Panc1 (cell line): ENCODE measurements around the gene MMP3. TPM values are rescaled to one million over a fixed set of nuclear protein-coding genes. Genes with fewer than 3 reads are reported as not detected.

Experiments used
- ATAC-seq: fragments of 200-7000 bp; cut with Tn5 transposase; 2 replicates; pipeline ENCODE4 v1.9.1; 2020; ENCODE audit warnings: mild to moderate bottlenecking, moderate library complexity
- BruUV-seq: library from RNA; stranded (reverse); fragments of 400-500 nt; replicated peaks from 2 replicates; lab custom pipeline; 2021; lab: Mats Ljungman, UMichigan
- CTCF ChIA-PET: fragments of 300-600 bp; sonication (Branson Sonifier 250); formaldehyde crosslinking; loops from one replicate; lab custom pipeline; 2022; ENCODE audit warnings: antibody characterized with exemption; lab: Charles Lee
- POLR2A ChIA-PET: fragments of 300-600 bp; sonication (Branson Sonifier 250); formaldehyde crosslinking; loops from one replicate; lab custom pipeline; 2022; ENCODE audit warnings: antibody characterized with exemption; lab: Charles Lee
- DNase-seq: peaks from one replicate; pipeline ENCODE4 v3.0.0-alpha.2; 2010; ENCODE audit warnings: low read depth, low spot score
- H3K27ac ChIP-seq: 2 replicates; pipeline ENCODE4 v1.5.1; 2011; ENCODE audit warnings: mild to moderate bottlenecking, low read length, inconsistent platforms
- H3K27me3 ChIP-seq: fragments of 200-500 bp; sonication (Bioruptor generic); 2 replicates; pipeline ENCODE4 v1.6.0; 2014; ENCODE audit warnings: low read length, inconsistent platforms; ENCODE audit not compliant: control insufficient read depth, insufficient read depth
- H3K36me3 ChIP-seq: fragments of 200-500 bp; sonication (Bioruptor generic); 2 replicates; pipeline ENCODE4 v1.5.1; 2014; ENCODE audit warnings: inconsistent platforms, mild to moderate bottlenecking, low read length, moderate library complexity; ENCODE audit not compliant: control insufficient read depth, insufficient read depth
- H3K4me1 ChIP-seq: 2 replicates; pipeline ENCODE4 v1.5.1; 2011; ENCODE audit warnings: inconsistent platforms, mild to moderate bottlenecking, low read length, moderate library complexity; ENCODE audit not compliant: control insufficient read depth, insufficient read depth
- H3K4me3 ChIP-seq, 2 experiments: 2 replicates each; pipeline ENCODE4 v1.5.1; 2011 to 2012; ENCODE audit warnings: low read depth in 2 of 2, low read length in 2 of 2, mild to moderate bottlenecking in 2 of 2, inconsistent platforms in 1 of 2, moderate library complexity in 1 of 2
- H3K9me3 ChIP-seq: fragments of 200-500 bp; sonication (Bioruptor generic); 2 replicates; pipeline ENCODE4 v1.5.1; 2014; ENCODE audit warnings: low read depth, mild to moderate bottlenecking, inconsistent platforms, low read length, moderate library complexity; ENCODE audit not compliant: control insufficient read depth, insufficient read depth
- POLR2AphosphoS5 ChIP-seq: IDR thresholded peaks from 2 replicates; pipeline ENCODE4 v1.6.1; 2012; ENCODE audit warnings: mild to moderate bottlenecking, low read depth, low read length, moderate library complexity
- SIN3A ChIP-seq: IDR thresholded peaks from 2 replicates; pipeline ENCODE4 v1.6.1; 2012; ENCODE audit warnings: low read depth, mild to moderate bottlenecking, low read length, moderate library complexity, borderline replicate concordance; ENCODE audit not compliant: insufficient read depth
- TCF7L2 ChIP-seq: IDR thresholded peaks from 2 replicates; pipeline ENCODE4 v1.6.1; 2011; ENCODE audit warnings: mild to moderate bottlenecking, low read depth, low read length, inconsistent platforms
- in situ Hi-C: cut with HindIII; loops from 2 replicates; pipeline ENCODE4 v1.10.0; 2016; ENCODE audit warnings: low sequenced_read_pairs, low pct_unique_long_range_greater_than_20kb
- intact Hi-C: fragments of 100-400 bp; cut with micrococcal nuclease; formaldehyde crosslinking; loops from one replicate; pipeline ENCODE4 v1.10.0; 2022; ENCODE audit not compliant: unreplicated experiment
- total RNA-seq: library from RNA; stranded (reverse); gene quantifications from one replicate; pipeline ENCODE4 v1.2.1, GENCODE V29; 2021; ENCODE audit not compliant: unreplicated experiment
- TF ChIP-seq, protein P1 (sequence below): fragments of 450-650 bp; IDR thresholded peaks from 2 replicates; pipeline ENCODE4 v1.5.1; 2017; ENCODE audit warnings: mild to moderate bottlenecking
- TF ChIP-seq, protein P2 (sequence below), 2 experiments: IDR thresholded peaks; 2 replicates each; pipeline ENCODE4 v1.6.1; 2011 to 2012; ENCODE audit warnings: low read depth in 2 of 2, control low read depth in 1 of 2, low read length in 1 of 2, mild to moderate bottlenecking in 1 of 2, moderate library complexity in 1 of 2; ENCODE audit not compliant: insufficient read depth in 1 of 2

MMP3 gene
- total RNA-seq, 1 experiment from 2014 or later = not detected

DNA sequence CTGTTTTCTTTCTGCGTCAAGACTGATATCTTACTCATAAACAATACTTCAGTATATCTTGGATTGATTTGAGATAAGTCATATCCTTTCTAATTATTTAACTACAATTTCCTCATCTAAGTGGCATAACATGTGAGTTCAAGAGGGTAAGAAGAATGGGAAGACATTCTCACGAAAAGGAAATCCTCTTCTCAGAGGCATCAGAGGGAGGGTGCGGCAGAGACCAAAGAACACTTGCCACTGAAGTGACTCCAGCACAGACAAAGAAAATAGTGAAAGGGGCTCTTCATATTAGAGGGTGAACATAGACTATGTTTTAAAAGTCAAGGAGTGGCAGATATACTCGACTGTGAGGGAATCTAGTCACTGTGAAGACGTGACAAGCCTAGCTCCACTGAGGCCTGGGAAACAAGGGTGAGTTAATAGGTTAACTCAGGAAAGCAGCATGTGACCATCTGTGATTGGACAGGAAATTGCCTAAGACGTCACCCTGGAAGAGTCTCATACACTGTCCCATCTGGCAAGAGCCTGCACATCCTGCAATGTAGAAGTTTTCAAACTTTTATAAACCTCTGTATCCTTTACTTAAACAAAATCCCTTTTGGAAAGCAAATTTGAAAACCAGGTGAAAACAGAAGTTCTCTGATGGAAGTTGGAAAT, 43.6 kb downstream of the MMP3 start:
- Histone ChIP-seq H3K27ac (no peak overlapping the region), H3K4me3 (no peak overlapping the region), H3K9me3 (no peaks in the 10 kb centered on the region), H3K4me1 (no peaks in the 10 kb centered on the region), H3K36me3 (no peaks in the 10 kb centered on the region), H3K27me3 (peaks cover 10% of the 10 kb centered on the region; the same call in 1 of the 2 replicates)
- in situ Hi-C loops = no loop called here
- ATAC-seq = peak; percentile 25; the same call in 1 of the 2 replicates
- no peak for DNase-seq
- TF ChIP-seq, protein P1, sequence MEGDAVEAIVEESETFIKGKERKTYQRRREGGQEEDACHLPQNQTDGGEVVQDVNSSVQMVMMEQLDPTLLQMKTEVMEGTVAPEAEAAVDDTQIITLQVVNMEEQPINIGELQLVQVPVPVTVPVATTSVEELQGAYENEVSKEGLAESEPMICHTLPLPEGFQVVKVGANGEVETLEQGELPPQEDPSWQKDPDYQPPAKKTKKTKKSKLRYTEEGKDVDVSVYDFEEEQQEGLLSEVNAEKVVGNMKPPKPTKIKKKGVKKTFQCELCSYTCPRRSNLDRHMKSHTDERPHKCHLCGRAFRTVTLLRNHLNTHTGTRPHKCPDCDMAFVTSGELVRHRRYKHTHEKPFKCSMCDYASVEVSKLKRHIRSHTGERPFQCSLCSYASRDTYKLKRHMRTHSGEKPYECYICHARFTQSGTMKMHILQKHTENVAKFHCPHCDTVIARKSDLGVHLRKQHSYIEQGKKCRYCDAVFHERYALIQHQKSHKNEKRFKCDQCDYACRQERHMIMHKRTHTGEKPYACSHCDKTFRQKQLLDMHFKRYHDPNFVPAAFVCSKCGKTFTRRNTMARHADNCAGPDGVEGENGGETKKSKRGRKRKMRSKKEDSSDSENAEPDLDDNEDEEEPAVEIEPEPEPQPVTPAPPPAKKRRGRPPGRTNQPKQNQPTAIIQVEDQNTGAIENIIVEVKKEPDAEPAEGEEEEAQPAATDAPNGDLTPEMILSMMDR = no peak
- TF ChIP-seq POLR2AphosphoS5 (no peak), TCF7L2 (no peak), SIN3A (no peak)
- TF ChIP-seq, protein P2, sequence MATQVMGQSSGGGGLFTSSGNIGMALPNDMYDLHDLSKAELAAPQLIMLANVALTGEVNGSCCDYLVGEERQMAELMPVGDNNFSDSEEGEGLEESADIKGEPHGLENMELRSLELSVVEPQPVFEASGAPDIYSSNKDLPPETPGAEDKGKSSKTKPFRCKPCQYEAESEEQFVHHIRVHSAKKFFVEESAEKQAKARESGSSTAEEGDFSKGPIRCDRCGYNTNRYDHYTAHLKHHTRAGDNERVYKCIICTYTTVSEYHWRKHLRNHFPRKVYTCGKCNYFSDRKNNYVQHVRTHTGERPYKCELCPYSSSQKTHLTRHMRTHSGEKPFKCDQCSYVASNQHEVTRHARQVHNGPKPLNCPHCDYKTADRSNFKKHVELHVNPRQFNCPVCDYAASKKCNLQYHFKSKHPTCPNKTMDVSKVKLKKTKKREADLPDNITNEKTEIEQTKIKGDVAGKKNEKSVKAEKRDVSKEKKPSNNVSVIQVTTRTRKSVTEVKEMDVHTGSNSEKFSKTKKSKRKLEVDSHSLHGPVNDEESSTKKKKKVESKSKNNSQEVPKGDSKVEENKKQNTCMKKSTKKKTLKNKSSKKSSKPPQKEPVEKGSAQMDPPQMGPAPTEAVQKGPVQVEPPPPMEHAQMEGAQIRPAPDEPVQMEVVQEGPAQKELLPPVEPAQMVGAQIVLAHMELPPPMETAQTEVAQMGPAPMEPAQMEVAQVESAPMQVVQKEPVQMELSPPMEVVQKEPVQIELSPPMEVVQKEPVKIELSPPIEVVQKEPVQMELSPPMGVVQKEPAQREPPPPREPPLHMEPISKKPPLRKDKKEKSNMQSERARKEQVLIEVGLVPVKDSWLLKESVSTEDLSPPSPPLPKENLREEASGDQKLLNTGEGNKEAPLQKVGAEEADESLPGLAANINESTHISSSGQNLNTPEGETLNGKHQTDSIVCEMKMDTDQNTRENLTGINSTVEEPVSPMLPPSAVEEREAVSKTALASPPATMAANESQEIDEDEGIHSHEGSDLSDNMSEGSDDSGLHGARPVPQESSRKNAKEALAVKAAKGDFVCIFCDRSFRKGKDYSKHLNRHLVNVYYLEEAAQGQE (IDR thresholded peaks at IDR 0.05; ENCODE audit: insufficient read depth in 1 of 2, low read depth in 2 of 2, low read length in 1 of 2) = no peak
- POLR2A ChIA-PET = no interaction called here
- intact Hi-C loops = no loop called here
- CTCF ChIA-PET = no interaction called here
- BruUV-seq = no TSS peak

DNA sequence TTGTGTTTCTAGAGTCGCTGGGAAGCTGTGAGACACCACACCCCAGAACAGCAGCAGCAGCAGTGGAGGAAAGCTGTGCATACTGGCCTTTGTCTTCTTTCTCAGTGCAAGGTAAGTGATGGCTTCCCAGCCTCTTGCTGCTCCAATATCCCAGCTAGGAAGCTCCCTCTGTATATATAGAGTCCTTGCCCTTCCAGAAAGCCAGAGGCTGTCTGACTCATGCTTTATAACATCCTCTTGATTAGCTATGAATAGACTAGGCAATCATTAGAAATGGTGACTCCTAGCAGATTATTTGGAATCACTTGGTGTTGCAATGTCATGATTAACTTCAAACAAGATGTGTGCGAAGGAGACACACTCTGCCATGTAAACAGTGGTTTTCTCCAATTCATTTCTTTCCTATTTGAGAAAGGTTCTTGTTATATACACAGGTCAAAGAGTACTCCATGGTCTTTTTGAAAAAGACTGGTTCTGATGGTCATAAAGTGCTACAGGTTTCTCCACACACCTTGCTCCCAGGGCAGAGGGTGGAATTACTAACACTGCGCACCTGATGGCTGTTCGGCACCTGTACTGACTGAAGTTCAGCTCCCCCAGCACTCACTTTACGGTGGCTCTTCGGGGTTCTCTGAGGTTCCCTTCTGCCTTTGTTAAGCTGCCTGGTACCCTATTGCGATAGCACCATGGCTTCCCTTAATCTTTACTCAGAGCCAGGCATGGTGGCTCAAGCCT, 45.2 kb downstream of the MMP3 start, which contains the start of gene MMP1:
MMP1 (minus strand) TSS at position 149 of the 735 bp plus-strand sequence; CDS start at position 81, 68 bp downstream.
- H3K27me3 ChIP-seq = peaks cover 6% of the 10 kb centered on the region; the same call in 1 of the 2 replicates
- no peak within 1 kb of the TSS for H3K4me3 ChIP-seq
- no TSS peak for BruUV-seq
- no peaks in the 10 kb centered on the region for H3K36me3 ChIP-seq
- H3K27ac ChIP-seq = no peak within 1 kb of the TSS
- no peak for TF ChIP-seq POLR2AphosphoS5
- TF ChIP-seq, protein P1 = no peak
- TF ChIP-seq SIN3A = no peak
- TF ChIP-seq TCF7L2 = no peak
- TF ChIP-seq, protein P2 (IDR thresholded peaks at IDR 0.05; ENCODE audit: insufficient read depth in 1 of 2, low read depth in 2 of 2, low read length in 1 of 2) = no peak
- ChIA-PET CTCF (no interaction called here), POLR2A (no interaction called here)
- ATAC-seq (peak; percentile 54; the same call in 1 of the 2 replicates), DNase-seq (no peak)
- intact Hi-C loops = no loop called here
- no peaks in the 10 kb centered on the region for H3K9me3 ChIP-seq
- in situ Hi-C loops = no loop called here
- no peaks in the 10 kb centered on the region for H3K4me1 ChIP-seq
